GM19455 (cell line): Measurements from ENCODE around the gene CCRL2.
"Not testable (repeated sequence)": the region's sequence is repeated elsewhere in the genome, so short reads cannot be mapped to it uniquely, and the experiment has no call there.

ENCODE experiments used
- ATAC-seq: cut with Tn5 transposase; IDR thresholded peaks from one replicate; pipeline ENCODE4 v1.9.1; 2021; ENCODE audit not compliant: unreplicated experiment

The CCRL2 gene

DNA sequence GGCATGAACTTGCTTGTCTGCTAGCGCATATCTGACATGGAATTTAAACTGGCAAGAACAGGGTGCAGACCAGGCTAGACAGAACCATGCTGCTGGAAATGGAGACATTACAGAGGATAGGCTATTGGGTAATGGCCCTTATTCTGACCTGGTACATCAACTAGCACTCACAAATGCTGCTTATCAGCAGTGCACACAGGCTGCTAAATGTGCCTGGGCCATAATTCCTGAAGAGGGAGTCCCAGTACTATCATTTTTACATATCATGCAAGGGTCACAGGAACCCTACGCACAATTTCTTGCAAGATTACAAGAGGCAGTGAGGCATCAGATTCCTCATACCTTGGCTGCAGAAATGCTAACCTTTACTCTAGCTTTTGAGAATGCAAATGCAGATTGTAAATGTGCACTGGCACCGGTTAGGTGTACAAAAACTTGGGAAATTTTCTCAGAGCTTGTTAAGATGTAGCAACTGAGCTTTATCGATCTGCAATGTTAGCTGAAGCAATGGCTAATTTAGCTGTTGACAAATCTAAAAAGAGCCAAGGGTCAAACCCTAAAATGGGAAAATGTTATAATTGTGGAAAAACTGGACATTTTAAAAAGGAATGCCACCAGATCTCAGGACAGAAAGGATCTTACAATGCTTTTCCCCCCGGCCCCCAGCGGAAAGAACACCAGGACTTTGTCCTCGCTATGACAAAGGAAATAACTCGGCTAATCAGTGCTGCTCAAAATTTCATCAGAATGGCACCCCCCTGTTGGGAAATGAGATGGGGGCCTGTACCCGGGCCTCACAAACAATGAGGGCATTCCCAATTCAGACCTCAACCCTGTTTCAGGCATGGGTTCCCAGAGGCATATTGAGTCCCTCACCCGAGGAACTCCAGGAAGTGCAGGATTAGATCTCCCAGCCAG, 21.1 kb downstream of the CCRL2 start:
- ATAC-seq = no peak

DNA sequence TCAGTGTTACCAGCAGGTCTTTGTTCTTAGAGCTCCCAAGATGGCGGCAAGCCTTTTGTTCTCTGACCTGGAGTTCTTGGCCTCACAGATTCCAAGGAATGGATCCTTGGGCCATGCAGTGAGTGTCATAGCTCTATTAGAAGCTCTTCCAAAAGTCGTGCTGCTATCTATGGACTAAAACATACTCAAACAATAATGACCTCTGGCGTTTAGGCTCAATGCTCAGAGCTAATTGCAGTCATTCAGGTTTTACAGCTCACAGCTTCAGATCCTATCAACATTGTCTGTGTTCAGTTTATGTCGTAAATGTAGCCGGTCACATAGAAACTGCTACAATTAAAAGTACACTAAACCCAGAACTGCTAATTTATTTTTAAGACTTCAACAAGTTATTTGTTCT, 22.2 kb downstream of the CCRL2 start:
- ATAC-seq = no peak

DNA sequence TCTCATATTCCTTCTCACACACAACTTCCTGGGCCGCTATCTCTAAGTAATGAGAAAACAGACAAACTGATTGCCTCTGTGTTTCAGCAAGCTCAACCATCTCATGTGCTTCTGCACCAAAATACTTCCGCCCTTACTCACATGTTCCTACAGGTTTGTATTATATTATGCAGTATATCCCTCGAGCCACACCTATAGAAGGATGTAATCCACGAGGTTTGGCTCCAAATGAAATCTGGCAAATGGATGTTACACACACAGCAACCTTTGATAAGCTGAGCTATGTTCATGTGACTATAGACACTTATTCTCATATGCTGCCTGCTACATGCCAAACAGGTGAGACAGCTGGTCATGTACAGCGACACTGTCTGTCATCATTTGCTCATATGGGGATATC, 22.6 kb downstream of the CCRL2 start:
- ATAC-seq = no peak

DNA sequence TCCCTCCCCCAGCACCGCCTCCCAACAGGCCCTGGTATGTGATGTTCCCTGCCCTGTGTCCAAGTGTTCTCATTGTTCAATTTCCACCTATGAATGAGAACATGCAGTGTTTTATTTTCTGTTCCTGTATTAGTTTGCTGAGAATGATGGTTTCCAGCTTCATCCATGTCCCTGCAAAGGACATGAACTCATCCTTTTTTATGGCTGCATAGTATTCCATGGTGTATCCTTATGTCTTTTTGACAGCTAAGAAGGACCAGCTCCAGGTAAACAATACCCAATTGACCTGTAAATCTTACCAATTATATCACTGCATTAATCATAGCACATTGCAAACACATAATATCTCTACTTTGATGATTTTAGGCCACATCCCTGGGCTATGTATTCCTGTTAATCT, 23.8 kb downstream of the CCRL2 start:
- not testable (repeated sequence) for ATAC-seq

GRCh38 chr3:46431905-46432304, 24.8 kb downstream of the CCRL2 start:
- ATAC-seq = not testable (repeated sequence)

- not testable (repeated sequence) for ATAC-seq
Measured at GRCh38 chr3:46433118-46433517, 26.1 kb downstream of the CCRL2 start.

DNA sequence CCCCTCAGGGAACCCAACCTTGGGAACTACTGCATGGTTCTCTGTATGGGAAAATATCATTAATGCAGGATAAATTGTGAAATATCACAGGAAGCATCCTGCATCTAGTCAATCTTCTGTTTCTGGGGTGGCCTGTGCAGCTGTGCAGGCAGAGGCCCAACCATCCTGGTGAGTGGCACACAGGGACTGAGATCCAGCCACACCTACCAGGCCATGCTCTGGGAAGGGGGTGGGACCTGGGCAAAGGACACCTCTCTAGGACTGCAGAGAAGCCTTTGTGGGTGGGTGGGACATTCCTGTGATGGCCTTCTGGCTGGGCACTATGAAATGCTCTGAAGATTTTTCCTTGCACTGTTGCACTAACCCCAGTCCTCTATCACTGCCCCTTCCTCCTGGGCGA, 26.8 kb downstream of the CCRL2 start:
- no peak for ATAC-seq

DNA sequence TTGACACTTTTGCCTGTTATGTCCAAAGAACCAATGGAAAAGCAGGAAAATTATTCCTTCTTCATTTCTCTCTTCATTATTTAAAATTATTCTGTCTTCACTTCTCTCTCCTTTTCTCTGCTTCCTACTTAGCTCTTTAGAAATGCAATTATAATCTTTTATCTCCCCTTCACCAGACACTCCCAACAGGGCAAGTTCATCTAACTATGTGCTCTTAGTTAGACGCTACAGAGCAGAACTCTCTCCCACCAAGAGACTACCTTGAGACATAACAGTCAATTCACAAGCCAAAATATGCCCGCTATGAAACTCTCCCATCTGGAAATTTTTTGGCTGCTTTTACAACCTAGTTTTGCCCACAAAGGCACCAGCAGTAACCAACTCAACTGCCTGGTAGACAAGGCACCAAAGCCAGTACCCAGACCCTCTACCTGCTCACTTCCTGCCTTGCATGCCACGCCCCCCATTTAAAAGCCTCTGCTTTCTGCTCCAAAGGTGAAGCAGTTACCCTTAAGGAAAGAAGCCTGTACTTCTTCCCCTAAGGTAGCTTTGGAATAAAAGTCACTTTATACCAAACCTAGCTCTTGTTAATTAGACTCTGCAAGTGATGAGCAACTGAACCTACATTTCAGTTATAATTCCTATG, 28.1 kb downstream of the CCRL2 start:
- ATAC-seq = no peak

DNA sequence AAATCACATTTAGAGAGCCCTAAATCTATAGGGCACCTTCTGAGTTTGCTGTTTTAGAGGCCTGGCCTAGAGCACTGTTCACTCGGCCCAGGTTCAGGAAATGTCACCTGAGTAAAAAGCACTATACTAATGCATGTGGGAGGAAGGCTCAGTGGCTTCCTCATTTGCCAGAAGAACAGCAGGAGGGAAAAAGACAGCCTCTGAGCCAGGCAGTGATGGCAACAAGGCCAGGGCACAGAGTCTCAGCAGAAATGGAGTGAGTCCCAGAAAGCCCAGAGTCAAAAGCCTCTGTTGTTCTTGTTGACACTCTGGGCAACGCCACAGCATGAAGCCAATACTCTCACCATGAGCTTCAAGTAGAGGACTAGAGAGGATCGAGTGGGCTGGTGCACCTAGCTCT, 31.8 kb downstream of the CCRL2 start:
- no peak for ATAC-seq

DNA sequence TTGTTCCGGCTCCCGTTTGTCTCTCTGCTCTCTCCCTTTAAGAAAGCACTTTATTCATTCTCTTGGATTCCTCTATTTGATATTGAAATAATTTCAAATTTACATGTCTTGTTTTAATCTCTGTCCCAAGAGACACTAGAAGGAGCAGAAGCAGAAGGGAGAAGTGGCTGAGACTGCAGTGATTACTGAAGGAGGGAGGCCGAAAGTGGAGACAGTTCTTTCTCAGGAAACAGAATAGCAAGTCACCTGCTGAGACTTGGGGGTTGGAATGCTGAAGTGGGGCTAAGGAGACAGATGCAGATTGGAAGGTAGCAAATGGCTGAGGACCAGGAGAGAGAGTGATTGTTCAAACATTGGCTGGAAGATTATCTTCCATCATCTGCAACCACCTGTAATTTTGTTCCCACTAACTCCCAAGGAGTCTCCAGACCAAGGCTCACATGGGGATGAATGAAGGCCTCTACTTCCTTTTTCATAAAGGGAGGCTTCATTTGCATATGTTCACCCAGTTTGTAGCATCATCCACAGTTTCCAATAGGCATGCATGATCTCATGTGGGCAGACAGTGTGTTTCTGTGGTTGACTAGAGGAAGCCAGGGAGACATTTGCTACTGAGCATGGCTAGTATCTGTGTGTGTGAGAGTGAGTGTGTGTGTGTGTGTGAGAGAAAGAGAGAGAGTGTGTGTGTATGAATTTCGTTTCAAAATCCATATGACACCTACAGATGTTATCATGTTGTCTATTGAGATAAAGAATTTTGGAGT, 33.7 kb downstream of the CCRL2 start:
- ATAC-seq = no peak

GRCh38 chr3:46442576-46443530, 35.8 kb downstream of the CCRL2 start:
- ATAC-seq = no peak

- ATAC-seq = no peak
Measured at GRCh38 chr3:46447228-46447985, 40.3 kb downstream of the CCRL2 start.

DNA sequence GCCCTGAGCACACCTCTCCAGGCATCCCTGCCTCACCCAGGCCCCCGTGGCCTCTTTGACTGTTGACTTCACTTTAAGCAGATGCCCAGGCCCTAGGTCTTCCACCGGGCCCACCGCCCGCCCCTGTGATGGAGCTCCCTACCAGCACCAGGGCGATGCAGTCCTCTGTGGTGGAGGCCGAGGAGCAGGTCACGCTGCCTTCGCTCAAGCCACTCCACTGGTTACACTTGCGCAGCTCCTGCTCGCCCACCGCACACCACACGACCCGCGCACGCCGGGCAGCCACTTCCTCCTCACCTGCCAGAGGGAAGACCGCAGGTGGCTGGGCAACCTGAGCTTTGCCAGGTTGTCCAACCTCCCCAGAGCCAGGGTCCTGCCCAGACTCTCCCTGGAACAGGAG, 41.7 kb downstream of the CCRL2 start:
- ATAC-seq = no peak

DNA sequence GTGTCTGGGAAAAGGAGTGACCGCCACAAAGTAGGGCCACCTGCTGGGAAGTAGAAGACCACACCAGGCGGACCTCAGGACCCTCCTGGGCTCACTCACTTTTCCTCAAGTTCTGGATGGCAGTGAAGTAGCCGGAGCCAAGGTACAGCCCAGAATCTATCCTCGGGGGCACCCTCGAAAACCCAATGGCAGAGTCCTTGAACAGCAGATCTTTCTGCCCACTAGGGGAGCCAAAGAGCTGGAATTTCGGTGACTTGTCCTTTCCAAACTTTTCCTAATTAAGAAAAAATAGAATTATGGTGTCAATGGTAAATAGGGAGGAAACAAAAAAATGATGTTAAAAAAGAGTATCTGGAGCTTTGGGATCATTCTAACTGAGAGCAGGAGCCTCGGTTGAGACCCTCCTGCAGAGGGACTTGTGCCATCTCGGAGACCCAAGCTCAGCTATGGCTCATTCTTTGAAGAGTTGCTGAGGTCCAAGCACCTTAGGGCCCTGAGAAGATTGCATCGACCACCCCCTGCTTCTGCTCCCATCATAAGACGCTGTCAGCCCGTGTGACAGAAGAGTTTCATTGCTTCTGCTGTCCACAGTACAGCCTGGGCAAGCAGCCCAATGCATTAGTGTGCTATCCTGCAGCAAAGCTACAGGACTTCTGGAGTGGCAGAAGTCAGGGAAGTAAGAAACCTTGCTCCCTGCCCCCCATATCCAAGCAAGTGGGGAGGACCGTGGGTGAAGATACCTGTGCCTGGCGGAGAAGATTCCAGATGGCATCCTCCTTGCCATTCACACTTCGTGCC, 42.9 kb downstream of the CCRL2 start:
- no peak for ATAC-seq

DNA sequence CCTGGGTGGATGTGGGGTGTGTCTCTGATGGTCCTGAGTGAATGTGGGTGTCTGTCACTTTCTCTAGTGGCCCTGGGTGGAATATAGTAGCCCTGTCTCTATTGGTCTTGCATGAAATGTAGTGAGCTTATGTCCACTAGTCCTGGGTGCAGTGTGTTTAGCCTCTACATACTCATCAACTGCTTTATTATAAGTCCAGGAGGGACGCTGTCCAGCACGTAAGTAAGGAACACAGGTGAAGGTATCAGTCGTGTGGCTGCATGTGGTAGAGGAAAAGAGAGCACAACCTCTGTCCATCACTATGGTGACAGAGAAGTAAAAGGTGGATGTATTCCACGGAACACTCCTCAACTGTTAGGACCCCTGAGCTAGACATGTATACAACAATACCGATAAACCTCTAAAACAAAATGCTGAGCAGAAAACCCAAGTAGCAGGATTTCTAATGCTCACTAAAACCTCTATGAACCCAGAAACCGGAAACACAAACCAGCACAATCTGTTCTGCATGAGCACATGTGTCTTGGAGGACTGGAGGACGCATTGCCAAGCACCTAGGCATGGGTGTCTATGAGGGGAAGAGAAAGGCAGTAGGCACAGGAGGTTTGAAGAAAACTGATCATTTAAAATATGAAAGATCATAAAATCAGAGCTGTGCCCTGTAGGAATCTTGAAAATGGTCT, 46.6 kb downstream of the CCRL2 start:
- no peak for ATAC-seq

DNA sequence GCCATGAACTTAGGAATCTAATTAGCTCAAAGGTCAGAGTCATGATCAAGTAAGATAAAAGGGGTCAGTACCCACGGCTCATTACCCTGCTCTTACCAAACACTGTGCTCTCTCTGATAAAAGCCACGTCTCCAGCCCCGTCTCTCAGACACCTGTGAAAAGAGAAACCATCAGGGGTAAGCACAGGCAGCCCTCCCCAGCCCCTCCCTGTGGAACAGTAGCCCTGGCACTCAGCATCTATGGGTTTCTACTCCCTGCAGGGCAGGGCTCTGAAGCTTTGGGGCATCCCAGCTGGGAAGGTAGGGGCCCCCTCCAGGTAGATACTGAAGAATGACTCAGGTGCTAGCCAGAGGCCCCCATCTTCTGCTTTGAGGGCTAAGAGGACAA, 47.1 kb downstream of the CCRL2 start:
- ATAC-seq = no peak

DNA sequence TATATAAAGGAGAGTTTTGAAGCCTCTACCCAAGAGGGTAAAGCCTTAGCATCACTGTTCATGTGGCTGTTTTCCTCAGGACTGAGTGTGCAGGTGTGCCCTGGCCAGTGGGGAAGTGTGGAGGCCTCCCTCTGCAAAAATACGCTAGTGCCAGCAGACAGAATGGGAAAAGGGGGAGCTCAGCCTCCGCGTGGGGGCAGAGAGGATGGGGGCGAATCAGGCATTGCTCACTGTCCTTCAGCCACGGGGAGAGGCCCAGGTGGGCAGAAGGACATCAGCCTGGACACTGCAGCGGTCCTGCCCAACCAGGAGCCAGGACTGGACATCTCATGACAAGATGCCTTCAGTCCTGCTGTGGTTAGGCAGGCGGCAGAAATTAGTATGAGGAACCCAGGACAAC, 47.5 kb downstream of the CCRL2 start:
- no peak for ATAC-seq
